H1 (cell line): ENCODE data around the gene AFG1L. TPM values are rescaled to one million over a fixed set of nuclear protein-coding genes. Genes with fewer than 3 reads are reported as not detected.

ENCODE experiments used
- CTCF ChIA-PET: fragments of 300-600 bp; sonication (Branson Sonifier 250); formaldehyde crosslinking; loops from one replicate; lab custom pipeline; 2021; ENCODE audit not compliant: partially characterized antibody; lab: Charles Lee
- POLR2A ChIA-PET: fragments of 300-600 bp; sonication (Branson Sonifier 250); formaldehyde crosslinking; loops from one replicate; lab custom pipeline; 2021; ENCODE audit warnings: inconsistent platforms; ENCODE audit not compliant: partially characterized antibody; lab: Charles Lee
- DNase-seq, 2 experiments: peaks; one replicate each; pipeline versions ENCODE4 v3.0.0 to v3.0.0-alpha.2; 2010 to 2022; ENCODE audit warnings: low spot score in 2 of 2, low read depth in 1 of 2, mixed read lengths in 1 of 2
- FAIRE-seq: peaks from 2 replicates; lab custom pipeline; 2011; peaks lifted over from hg19 to GRCh38; lab: Jason Lieb, UNC
- H2AFZ ChIP-seq: 2 replicates; pipeline ENCODE4 v1.8.1; 2012; ENCODE audit warnings: low read length, inconsistent platforms
- H2AK5ac ChIP-seq: 2 replicates; pipeline ENCODE4 v1.6.1; 2013; ENCODE audit warnings: low read depth, low read length
- H2BK120ac ChIP-seq: replicated peaks from 2 replicates; pipeline ENCODE3; 2013; ENCODE audit warnings: low read depth, low read length, inconsistent platforms
- H2BK12ac ChIP-seq: 2 replicates; pipeline ENCODE4 v1.6.1; 2013; ENCODE audit warnings: low read depth, low read length
- H2BK15ac ChIP-seq: 2 replicates; pipeline ENCODE4 v1.6.1; 2013; ENCODE audit warnings: low read length
- H2BK20ac ChIP-seq: 2 replicates; pipeline ENCODE4 v1.6.1; 2013; ENCODE audit warnings: low read length
- H2BK5ac ChIP-seq: 2 replicates; pipeline ENCODE4 v1.6.1; 2013; ENCODE audit warnings: low read depth, low read length
- H3K14ac ChIP-seq: 2 replicates; pipeline ENCODE4 v1.6.1; 2013; ENCODE audit warnings: inconsistent platforms; ENCODE audit not compliant: insufficient read length
- H3K18ac ChIP-seq: 2 replicates; pipeline ENCODE4 v1.6.1; 2013; ENCODE audit warnings: low read length; ENCODE audit errors: extremely low read depth
- H3K23ac ChIP-seq: 2 replicates; pipeline ENCODE4 v1.6.1; 2013; ENCODE audit warnings: inconsistent platforms; ENCODE audit not compliant: insufficient read length
- H3K23me2 ChIP-seq: 2 replicates; pipeline ENCODE4 v1.6.1; 2013; ENCODE audit warnings: low read depth, low read length
- H3K27ac ChIP-seq: 2 replicates; pipeline ENCODE4 v1.6.1; 2011; ENCODE audit warnings: low read depth, low read length, inconsistent platforms
- H3K27me3 ChIP-seq, 4 experiments: replicated peaks in 1 of 4; 1 replicate in 1 of 4; 2 replicates in 3 of 4; pipeline versions ENCODE4 v1.6.1 to v1.8.1; 2011 to 2013; ENCODE audit warnings: low read length in 3 of 4, mild to moderate bottlenecking in 3 of 4, inconsistent platforms in 2 of 4, mixed read lengths in 2 of 4, moderate library complexity in 1 of 4; ENCODE audit not compliant: control insufficient read depth in 3 of 4, insufficient read depth in 3 of 4; ENCODE audit errors: extremely low read depth in 1 of 4
- H3K36me3 ChIP-seq, 4 experiments: 2 replicates each; pipeline versions ENCODE4 v1.6.1 to v1.8.1; 2011 to 2013; ENCODE audit warnings: mild to moderate bottlenecking in 4 of 4, low read length in 3 of 4, moderate library complexity in 2 of 4, control low read depth in 1 of 4, inconsistent platforms in 1 of 4; ENCODE audit not compliant: insufficient read depth in 4 of 4, control insufficient read depth in 2 of 4
- H3K4ac ChIP-seq: replicated peaks from 2 replicates; pipeline ENCODE3; 2013; ENCODE audit warnings: low read length, low read depth, mixed read lengths, inconsistent platforms; ENCODE audit not compliant: insufficient read length
- H3K4me1 ChIP-seq, 4 experiments: replicated peaks in 1 of 4; 1 replicate in 1 of 4; 2 replicates in 3 of 4; pipeline versions ENCODE4 v1.6.1 to v1.8.1; 2011 to 2013; ENCODE audit warnings: low read length in 3 of 4, inconsistent platforms in 2 of 4, mixed read lengths in 1 of 4; ENCODE audit not compliant: insufficient read depth in 4 of 4, control insufficient read depth in 3 of 4
- H3K4me2 ChIP-seq, 2 experiments: 2 replicates each; pipeline versions ENCODE4 v1.6.1 to v1.8.1; 2011 to 2013; ENCODE audit warnings: low read depth in 2 of 2, low read length in 2 of 2, control low read depth in 1 of 2, inconsistent platforms in 1 of 2, mild to moderate bottlenecking in 1 of 2; ENCODE audit not compliant: insufficient read depth in 1 of 2
- H3K4me3 ChIP-seq, 4 experiments: fragments of 200-600, 300-600 bp in 1 of 4; sonication (generic), shearing (Covaris generic), sonication (Bioruptor Twin) in 1 of 4; 2 replicates each; pipeline versions ENCODE4 v1.5.1 to v1.8.1; 2011 to 2016; ENCODE audit warnings: low read length in 4 of 4, low read depth in 3 of 4, control low read depth in 2 of 4, inconsistent platforms in 2 of 4, mild to moderate bottlenecking in 2 of 4, mixed read lengths in 1 of 4, moderate library complexity in 1 of 4; ENCODE audit not compliant: insufficient read depth in 2 of 4; ENCODE audit errors: extremely low read depth in 1 of 4
- H3K56ac ChIP-seq: replicated peaks from 2 replicates; pipeline ENCODE3; 2013; ENCODE audit warnings: low read depth, mild to moderate bottlenecking, mixed read lengths, low read length, inconsistent platforms; ENCODE audit not compliant: insufficient read length
- H3K79me1 ChIP-seq: 2 replicates; pipeline ENCODE4 v1.6.1; 2013; ENCODE audit warnings: low read depth, low read length, control low read depth
- H3K79me2 ChIP-seq, 2 experiments: 2 replicates each; pipeline versions ENCODE4 v1.6.1 to v1.8.1; 2012 to 2013; ENCODE audit warnings: low read length in 2 of 2, mild to moderate bottlenecking in 2 of 2, inconsistent platforms in 1 of 2; ENCODE audit not compliant: insufficient read depth in 2 of 2, control insufficient read depth in 1 of 2
- H3K9ac ChIP-seq, 4 experiments: replicated peaks in 1 of 4; 1 replicate in 1 of 4; 2 replicates in 3 of 4; pipeline versions ENCODE4 v1.6.1 to v1.8.1; 2011 to 2013; ENCODE audit warnings: low read depth in 3 of 4, low read length in 3 of 4, control low read depth in 2 of 4, mild to moderate bottlenecking in 2 of 4, moderate library complexity in 2 of 4, inconsistent platforms in 1 of 4; ENCODE audit errors: extremely low read depth in 1 of 4
- H3K9me3 ChIP-seq, 2 experiments: 2 replicates each; pipeline versions ENCODE4 v1.6.1 to v1.8.1; 2012 to 2013; ENCODE audit warnings: mild to moderate bottlenecking in 2 of 2, moderate library complexity in 2 of 2, control low read depth in 1 of 2, inconsistent platforms in 1 of 2, low read depth in 1 of 2, low read length in 1 of 2, mixed read lengths in 1 of 2; ENCODE audit not compliant: insufficient read depth in 2 of 2
- H4K20me1 ChIP-seq, 2 experiments: replicated peaks in 1 of 2; 2 replicates each; pipeline versions ENCODE3 to v1.8.1; 2011 to 2013; ENCODE audit warnings: inconsistent platforms in 2 of 2, low read length in 2 of 2, mild to moderate bottlenecking in 1 of 2; ENCODE audit not compliant: insufficient read depth in 2 of 2, control insufficient read depth in 1 of 2
- H4K5ac ChIP-seq: 2 replicates; pipeline ENCODE4 v1.6.1; 2013; ENCODE audit warnings: low read length, low read depth, mixed read lengths, inconsistent platforms; ENCODE audit not compliant: insufficient read length
- H4K8ac ChIP-seq: 2 replicates; pipeline ENCODE4 v1.8.0; 2013; ENCODE audit warnings: mild to moderate bottlenecking, moderate library complexity, low read length, inconsistent platforms; ENCODE audit not compliant: insufficient read depth; ENCODE audit errors: extremely low read depth
- H4K91ac ChIP-seq: replicated peaks from 2 replicates; pipeline ENCODE3; 2013; ENCODE audit warnings: low read length, mixed read lengths, inconsistent platforms; ENCODE audit not compliant: insufficient read length
- CBX5 ChIP-seq: fragments of 300-800, 300-1000 bp; sonication (generic); IDR thresholded peaks from 2 replicates; pipeline ENCODE4 v1.7.1; 2016; ENCODE audit warnings: antibody characterized with exemption, low read length, low read depth
- CREB1 ChIP-seq: IDR thresholded peaks from 2 replicates; pipeline ENCODE4 v1.6.1; 2012; ENCODE audit warnings: inconsistent platforms
- EGR1 ChIP-seq: IDR thresholded peaks from 2 replicates; pipeline ENCODE4 v1.6.1; 2011; ENCODE audit warnings: low read depth, low read length, borderline replicate concordance
- FOSL1 ChIP-seq: IDR thresholded peaks from 2 replicates; pipeline ENCODE4 v1.6.1; 2011; ENCODE audit warnings: mild to moderate bottlenecking, low read depth, low read length, moderate library complexity; ENCODE audit not compliant: insufficient read depth
- GTF2F1 ChIP-seq: IDR thresholded peaks from 2 replicates; pipeline ENCODE4 v1.6.1; 2012; ENCODE audit warnings: low read depth, low read length, improper control_type of control experiment, borderline replicate concordance
- HDAC6 ChIP-seq: IDR thresholded peaks from one replicate; pipeline ENCODE4 v1.7.1; 2012; ENCODE audit warnings: low read depth, mild to moderate bottlenecking, inconsistent platforms, low read length, moderate library complexity
- JUN ChIP-seq: IDR thresholded peaks from 2 replicates; pipeline ENCODE4 v1.6.1; 2011; ENCODE audit warnings: low read depth, mild to moderate bottlenecking, improper control_type of control experiment, low read length
- MAX ChIP-seq: IDR thresholded peaks from 2 replicates; pipeline ENCODE4 v1.6.1; 2012; ENCODE audit warnings: inconsistent platforms
- SP1 ChIP-seq: IDR thresholded peaks from 2 replicates; pipeline ENCODE4 v1.6.1; 2011; ENCODE audit warnings: low read depth, low read length
- USF2 ChIP-seq: IDR thresholded peaks from 2 replicates; pipeline ENCODE4 v1.6.1; 2011; ENCODE audit warnings: low read length, improper control_type of control experiment
- WGBS, 2 experiments: shearing (Covaris generic) in 1 of 2; methylation state at CpG; one replicate each; pipeline versions ENCODE4 v1.1.6 to v1.1.7; 2013 to 2015; ENCODE audit warnings: low lambda C conversion rate in 2 of 2, mixed read lengths in 2 of 2, inconsistent platforms in 1 of 2, low coverage in 1 of 2, missing lambda C conversion rate in 1 of 2; ENCODE audit not compliant: insufficient replicate concordance in 2 of 2, insufficient coverage in 1 of 2, insufficient read length in 1 of 2; ENCODE audit errors: extremely low coverage in 1 of 2, missing lambda C conversion rate in 1 of 2; 5-methylcytosine and 5-hydroxymethylcytosine counted together
- polyA plus RNA-seq, 7 experiments: library from polyadenylated mRNA; depleted of rRNA in 3 of 7; stranded (reverse) in 5 of 7; unstranded in 2 of 7; fragments of >200 nt in 5 of 7; fragments of 200-250 nt in 2 of 7; gene quantifications; 1 replicate in 5 of 7; 2 replicates in 1 of 7; 4 replicates in 1 of 7; pipeline versions ENCODE4 v1.2.1 to v1.2.3, GENCODE V29; 2011 to 2013; ENCODE audit warnings: missing spikeins in 2 of 7, mixed read lengths in 2 of 7
- total RNA-seq: library from RNA; stranded (reverse); fragmentation: NEBNext Ultra II Directional; extraction: Animal tissue kit (Norgen Biotek cat#: 25700); gene quantifications from 2 replicates; pipeline ENCODE4 v1.2.1, GENCODE V29; 2021

The AFG1L gene
- total and polyA plus RNA-seq, 2 of the 8 experiments (the other 6 are each of a cell fraction or from before 2014, with no cell fraction given): 0.98 to 5.7 TPM

GRCh38 chr6:108568101-108568500 is 273.2 kb downstream of the AFG1L start:
- H3K18ac ChIP-seq: no peak overlapping the region
- no peak overlapping the region for H3K23ac ChIP-seq
- no peak overlapping the region for H4K8ac ChIP-seq
- 90% methylated on average over 4 of the region's 5 CpGs; no CpG with 5 or more reads in 1 of the 2 experiments for WGBS, 2 experiments
- H2BK120ac ChIP-seq: no peak overlapping the region
- H2AK5ac ChIP-seq: no peak overlapping the region
- H2BK5ac ChIP-seq: no peak overlapping the region
- no peak overlapping the region for H3K4me2 ChIP-seq
- FAIRE-seq (no peak), DNase-seq (no peak)
- H3K27me3 ChIP-seq: no peaks in the 10 kb centered on the region
- H3K27ac ChIP-seq: no peak overlapping the region
- no peak overlapping the region for H2BK15ac ChIP-seq
- H3K36me3 ChIP-seq: peaks cover 0 to 7% (median 3%) of the 10 kb centered on the region in 4 experiments; a peak in 4 of 8 replicates
- no peak overlapping the region for H2BK12ac ChIP-seq
- no peak overlapping the region for H3K4ac ChIP-seq
- H3K9me3 ChIP-seq: no peaks in the 10 kb centered on the region
- no peak overlapping the region for H3K4me3 ChIP-seq
- H3K79me2 ChIP-seq: peaks cover 3 to 85% of the 10 kb centered on the region in 2 experiments
- POLR2A ChIA-PET: interaction anchor here (1.2 to 1.4 kb wide), 2 partner anchors 20 to 30 kb away, joined by 4 read pairs; no protein-coding TSS in a partner anchor
- no peak overlapping the region for H2AFZ ChIP-seq
- CTCF ChIA-PET: interaction anchor here (1.0 to 1.2 kb wide), 5 partner anchors 26 to 270 kb away, joined by 3 read pairs; no protein-coding TSS in a partner anchor
- TF ChIP-seq JUN (no peak), FOSL1 (no peak), MAX (no peak), GTF2F1 (no peak), HDAC6 (no peak), CREB1 (no peak), USF2 (no peak), SP1 (no peak), CBX5 (no peak), EGR1 (no peak)
- no peak overlapping the region for H3K56ac ChIP-seq
- H2BK20ac ChIP-seq: no peak overlapping the region
- peaks cover 0 to 5% (median under 1%) of the 10 kb centered on the region in 4 experiments; a peak in 3 of 7 replicates for H3K4me1 ChIP-seq
- peaks cover 4 to 8% of the 10 kb centered on the region in 2 experiments for H4K20me1 ChIP-seq
- H4K91ac ChIP-seq: no peak overlapping the region
- no peak overlapping the region for H3K9ac ChIP-seq
- peaks cover 3% of the 10 kb centered on the region; the same call in 1 of the 2 replicates for H3K79me1 ChIP-seq
- no peaks in the 10 kb centered on the region for H3K23me2 ChIP-seq
- no peak overlapping the region for H4K5ac ChIP-seq
- no peak overlapping the region for H3K14ac ChIP-seq
